ENCODE results near the gene TMCO2. TPM values are rescaled to one million over a fixed set of nuclear protein-coding genes. Genes with fewer than 3 reads are reported as not detected.

Gene TMCO2
- total RNA-seq, 1 experiment from 2014 or later, result not detected

DNA sequence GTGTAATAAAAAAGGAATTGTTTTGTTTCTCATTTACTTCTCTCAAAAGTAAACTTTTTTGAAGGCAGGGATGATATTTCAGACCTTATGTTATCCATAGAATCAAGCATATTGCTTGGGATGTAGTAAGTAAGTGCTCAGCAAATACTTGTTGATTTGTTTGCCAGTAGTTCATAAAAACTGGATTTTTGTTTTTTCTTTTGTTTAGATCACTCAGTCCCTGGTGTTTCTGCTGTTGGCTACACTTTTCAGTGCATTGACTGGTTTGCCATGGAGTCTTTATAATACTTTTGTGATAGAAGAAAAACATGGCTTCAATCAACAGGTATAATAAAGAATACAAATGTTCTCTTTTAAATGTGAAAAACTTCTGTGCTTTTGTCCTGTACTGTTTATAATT is 20.5 kb downstream of the TMCO2 start:
- no peak for DNase-seq
- H3K36me3 Mint-ChIP-seq (ENCODE audit: insufficient read depth, unreplicated experiment), result peaks cover 29% of the 10 kb centered on the region
- H3K27ac Mint-ChIP-seq (ENCODE audit: unreplicated experiment), result no peak overlapping the region
- no peaks in the 10 kb centered on the region for H3K9me3 Mint-ChIP-seq (ENCODE audit: low read depth, unreplicated experiment)
- CTCF ChIA-PET, result interaction anchor here (0.6 kb wide), 1 partner anchor 190 kb away, joined by 3 read pairs; no protein-coding TSS in a partner anchor
- H3K4me1 Mint-ChIP-seq (ENCODE audit: low read depth, unreplicated experiment), result peaks cover 8% of the 10 kb centered on the region
- BruUV-seq (replicated peaks), result no TSS peak
- intact Hi-C loops (cut with micrococcal nuclease; ENCODE audit: unreplicated experiment), result no loop called here
- TF ChIP-seq, protein P1, sequence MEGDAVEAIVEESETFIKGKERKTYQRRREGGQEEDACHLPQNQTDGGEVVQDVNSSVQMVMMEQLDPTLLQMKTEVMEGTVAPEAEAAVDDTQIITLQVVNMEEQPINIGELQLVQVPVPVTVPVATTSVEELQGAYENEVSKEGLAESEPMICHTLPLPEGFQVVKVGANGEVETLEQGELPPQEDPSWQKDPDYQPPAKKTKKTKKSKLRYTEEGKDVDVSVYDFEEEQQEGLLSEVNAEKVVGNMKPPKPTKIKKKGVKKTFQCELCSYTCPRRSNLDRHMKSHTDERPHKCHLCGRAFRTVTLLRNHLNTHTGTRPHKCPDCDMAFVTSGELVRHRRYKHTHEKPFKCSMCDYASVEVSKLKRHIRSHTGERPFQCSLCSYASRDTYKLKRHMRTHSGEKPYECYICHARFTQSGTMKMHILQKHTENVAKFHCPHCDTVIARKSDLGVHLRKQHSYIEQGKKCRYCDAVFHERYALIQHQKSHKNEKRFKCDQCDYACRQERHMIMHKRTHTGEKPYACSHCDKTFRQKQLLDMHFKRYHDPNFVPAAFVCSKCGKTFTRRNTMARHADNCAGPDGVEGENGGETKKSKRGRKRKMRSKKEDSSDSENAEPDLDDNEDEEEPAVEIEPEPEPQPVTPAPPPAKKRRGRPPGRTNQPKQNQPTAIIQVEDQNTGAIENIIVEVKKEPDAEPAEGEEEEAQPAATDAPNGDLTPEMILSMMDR (IDR thresholded peaks at IDR 0.05; ENCODE audit: unreplicated experiment), result no peak
- no peak overlapping the region for H3K4me3 Mint-ChIP-seq (ENCODE audit: low read depth, unreplicated experiment)
- no peaks in the 10 kb centered on the region for H3K27me3 Mint-ChIP-seq (ENCODE audit: unreplicated experiment)

DNA sequence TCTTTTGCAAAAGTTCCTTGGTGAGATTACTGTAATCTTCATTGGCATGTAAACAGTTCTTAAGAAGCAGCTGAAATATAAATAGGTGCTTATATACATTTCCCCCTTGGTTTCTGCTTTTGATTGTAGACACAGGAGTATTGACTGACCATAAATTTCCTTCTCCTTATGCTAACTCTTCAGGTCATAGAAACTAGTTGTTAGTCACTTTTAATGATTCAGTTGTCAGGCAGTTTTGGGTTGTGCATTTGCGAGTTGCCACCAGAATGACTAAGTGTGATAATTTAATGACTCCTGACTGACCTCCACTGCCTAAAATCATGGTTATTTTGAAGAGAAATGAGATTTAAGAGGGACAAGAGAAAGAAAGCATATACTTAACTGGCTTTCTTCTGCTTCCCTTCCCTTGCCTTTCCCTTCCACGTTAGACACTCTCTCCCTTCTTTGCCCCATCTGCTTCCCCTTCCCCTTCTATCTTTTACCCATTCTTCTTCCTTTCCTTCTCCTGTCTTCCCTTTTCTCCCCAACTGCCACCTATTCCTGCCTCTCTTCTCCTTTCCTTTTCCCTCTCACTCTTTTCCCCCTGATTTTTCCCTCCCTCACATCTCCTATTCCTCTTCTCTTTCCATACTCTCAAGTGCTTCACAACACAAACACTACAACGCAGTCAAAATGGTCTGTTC is 22.6 kb downstream of the TMCO2 start:
- Mint-ChIP-seq H3K27me3 (ENCODE audit: unreplicated experiment) (no peaks in the 10 kb centered on the region), H3K36me3 (ENCODE audit: insufficient read depth, unreplicated experiment) (peaks cover 23% of the 10 kb centered on the region), H3K9me3 (ENCODE audit: low read depth, unreplicated experiment) (no peaks in the 10 kb centered on the region), H3K27ac (ENCODE audit: unreplicated experiment) (no peak overlapping the region), H3K4me1 (ENCODE audit: low read depth, unreplicated experiment) (peaks cover 8% of the 10 kb centered on the region), H3K4me3 (ENCODE audit: low read depth, unreplicated experiment) (no peak overlapping the region)
- intact Hi-C loops (cut with micrococcal nuclease; ENCODE audit: unreplicated experiment), result no loop called here
- no peak for DNase-seq
- TF ChIP-seq, protein P1 (IDR thresholded peaks at IDR 0.05; ENCODE audit: unreplicated experiment), result no peak
- BruUV-seq (replicated peaks), result no TSS peak
- CTCF ChIA-PET, result no interaction called here

DNA sequence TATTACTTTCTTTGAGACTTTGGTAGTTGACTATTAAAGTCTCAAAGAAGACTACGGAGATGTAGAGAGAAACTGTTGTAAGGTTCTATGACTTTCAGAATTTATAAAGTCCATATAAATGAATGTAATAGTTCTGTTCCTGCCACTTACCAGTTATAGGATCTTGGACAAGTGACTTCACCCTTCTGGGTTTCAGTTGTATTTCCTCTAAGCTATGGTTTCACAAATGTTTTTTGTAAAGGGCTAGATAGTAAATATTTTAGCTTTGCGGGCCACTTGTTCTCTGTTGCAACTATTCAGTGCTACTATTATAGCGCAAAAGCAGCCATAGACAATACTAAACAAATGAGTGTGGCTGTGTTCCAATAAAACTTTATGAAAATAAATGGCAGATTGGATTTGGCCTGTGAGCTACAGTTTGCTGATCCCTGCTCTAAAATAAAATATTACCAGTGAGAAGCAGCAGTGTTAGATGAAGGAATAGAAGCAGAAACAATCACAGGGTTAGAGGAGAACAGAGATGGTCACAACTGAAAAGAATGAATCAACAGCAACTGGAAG is 25.0 kb downstream of the TMCO2 start:
- DNase-seq, result no peak
- TF ChIP-seq, protein P1 (IDR thresholded peaks at IDR 0.05; ENCODE audit: unreplicated experiment), result no peak
- peaks cover 8% of the 10 kb centered on the region for H3K4me1 Mint-ChIP-seq (ENCODE audit: low read depth, unreplicated experiment)
- peaks cover 33% of the 10 kb centered on the region for H3K36me3 Mint-ChIP-seq (ENCODE audit: insufficient read depth, unreplicated experiment)
- no peaks in the 10 kb centered on the region for H3K27me3 Mint-ChIP-seq (ENCODE audit: unreplicated experiment)
- intact Hi-C loops (cut with micrococcal nuclease; ENCODE audit: unreplicated experiment), result no loop called here
- no TSS peak for BruUV-seq (replicated peaks)
- CTCF ChIA-PET, result no interaction called here
- no peaks in the 10 kb centered on the region for H3K9me3 Mint-ChIP-seq (ENCODE audit: low read depth, unreplicated experiment)
- H3K27ac Mint-ChIP-seq (ENCODE audit: unreplicated experiment), result no peak overlapping the region
- no peak overlapping the region for H3K4me3 Mint-ChIP-seq (ENCODE audit: low read depth, unreplicated experiment)

DNA sequence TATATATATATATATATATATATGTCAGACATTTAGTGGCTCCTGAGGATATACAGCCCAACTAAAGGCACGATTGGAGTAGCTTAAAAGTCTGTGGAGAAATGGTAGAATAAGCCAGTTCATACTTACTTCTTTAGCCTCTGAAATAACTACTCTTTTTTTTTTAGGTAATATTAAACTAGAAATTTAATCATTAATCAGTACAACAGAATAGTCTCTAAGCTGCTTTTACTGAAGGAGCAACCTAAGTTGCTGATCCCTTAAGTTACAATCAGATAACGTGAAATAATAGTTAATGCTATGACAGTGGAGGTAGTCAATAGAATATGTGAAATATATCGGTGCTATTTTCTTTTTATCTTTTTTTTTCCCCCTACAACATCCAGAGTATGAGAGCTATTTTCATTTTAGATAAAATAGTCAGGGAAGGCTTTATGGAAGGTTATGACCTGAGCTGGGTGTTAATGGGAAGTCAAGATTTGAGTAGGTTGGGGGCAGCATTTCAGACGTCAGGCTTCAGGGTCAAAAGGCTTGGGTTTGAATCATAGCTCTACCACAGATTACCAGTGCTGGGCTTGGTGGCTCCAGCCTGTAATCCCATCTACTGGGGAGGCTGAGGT is 25.9 kb downstream of the TMCO2 start:
- BruUV-seq (replicated peaks), result no TSS peak
- Mint-ChIP-seq H3K4me1 (ENCODE audit: low read depth, unreplicated experiment) (peaks cover 8% of the 10 kb centered on the region), H3K9me3 (ENCODE audit: low read depth, unreplicated experiment) (no peaks in the 10 kb centered on the region), H3K27ac (ENCODE audit: unreplicated experiment) (no peak overlapping the region), H3K27me3 (ENCODE audit: unreplicated experiment) (no peaks in the 10 kb centered on the region), H3K36me3 (ENCODE audit: insufficient read depth, unreplicated experiment) (peaks cover 24% of the 10 kb centered on the region), H3K4me3 (ENCODE audit: low read depth, unreplicated experiment) (no peak overlapping the region)
- CTCF ChIA-PET, result no interaction called here
- intact Hi-C loops (cut with micrococcal nuclease; ENCODE audit: unreplicated experiment), result no loop called here
- TF ChIP-seq, protein P1 (IDR thresholded peaks at IDR 0.05; ENCODE audit: unreplicated experiment), result no peak
- no peak for DNase-seq
